Endometrium (tissue), 2 donors: ENCODE measurements around the gene SMTNL1.
A peak's percentile ranks its signal among the peaks of the same experiment; 100 is the strongest.

ENCODE experiments used
- FAIRE-seq: peaks from 2 replicates; lab custom pipeline; 2012; peaks lifted over from hg19 to GRCh38; lab: Jason Lieb, UNC
- donor health status: control.
- donor health status: control.

The SMTNL1 gene, protein sequence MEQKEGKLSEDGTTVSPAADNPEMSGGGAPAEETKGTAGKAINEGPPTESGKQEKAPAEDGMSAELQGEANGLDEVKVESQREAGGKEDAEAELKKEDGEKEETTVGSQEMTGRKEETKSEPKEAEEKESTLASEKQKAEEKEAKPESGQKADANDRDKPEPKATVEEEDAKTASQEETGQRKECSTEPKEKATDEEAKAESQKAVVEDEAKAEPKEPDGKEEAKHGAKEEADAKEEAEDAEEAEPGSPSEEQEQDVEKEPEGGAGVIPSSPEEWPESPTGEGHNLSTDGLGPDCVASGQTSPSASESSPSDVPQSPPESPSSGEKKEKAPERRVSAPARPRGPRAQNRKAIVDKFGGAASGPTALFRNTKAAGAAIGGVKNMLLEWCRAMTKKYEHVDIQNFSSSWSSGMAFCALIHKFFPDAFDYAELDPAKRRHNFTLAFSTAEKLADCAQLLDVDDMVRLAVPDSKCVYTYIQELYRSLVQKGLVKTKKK

DNA sequence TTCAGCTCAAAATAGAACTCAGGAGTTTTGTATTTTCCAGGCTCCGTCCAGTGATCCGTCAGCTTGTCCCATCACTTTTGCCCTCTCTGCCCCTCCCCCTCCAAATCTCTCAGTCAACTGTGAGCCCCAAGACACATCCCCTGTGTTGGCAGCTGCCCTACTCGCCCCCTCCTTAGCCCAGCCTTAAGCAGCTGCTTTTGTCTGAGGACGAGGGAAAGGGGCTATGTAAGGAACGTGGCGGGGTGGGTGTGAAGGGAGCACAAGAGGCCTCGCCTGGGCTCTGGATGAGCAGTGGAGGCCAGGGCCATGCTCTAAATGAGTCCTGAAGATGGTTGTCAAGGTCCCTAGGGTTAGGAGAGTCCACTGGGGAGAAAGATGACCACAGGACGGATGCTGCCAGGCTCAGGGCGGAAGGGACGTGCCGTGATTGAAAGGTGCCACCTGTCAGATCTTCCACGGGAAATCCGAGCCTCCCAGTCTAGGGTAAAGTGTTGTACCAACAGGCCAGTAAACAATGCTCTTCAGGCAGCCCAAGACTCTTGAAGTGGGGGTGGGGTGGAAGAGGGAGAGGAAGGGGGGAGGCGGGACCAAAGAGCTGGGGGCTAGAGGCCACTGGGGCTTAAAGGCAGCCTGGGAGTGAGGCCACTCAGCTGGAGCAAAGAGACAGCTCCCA lies at the start of gene SMTNL1:
TSS of gene SMTNL1 (plus strand) at position 649 of the 673 bp plus-strand sequence. CDS start 5,048 bp downstream, outside the sequence.
- no peak for FAIRE-seq

DNA sequence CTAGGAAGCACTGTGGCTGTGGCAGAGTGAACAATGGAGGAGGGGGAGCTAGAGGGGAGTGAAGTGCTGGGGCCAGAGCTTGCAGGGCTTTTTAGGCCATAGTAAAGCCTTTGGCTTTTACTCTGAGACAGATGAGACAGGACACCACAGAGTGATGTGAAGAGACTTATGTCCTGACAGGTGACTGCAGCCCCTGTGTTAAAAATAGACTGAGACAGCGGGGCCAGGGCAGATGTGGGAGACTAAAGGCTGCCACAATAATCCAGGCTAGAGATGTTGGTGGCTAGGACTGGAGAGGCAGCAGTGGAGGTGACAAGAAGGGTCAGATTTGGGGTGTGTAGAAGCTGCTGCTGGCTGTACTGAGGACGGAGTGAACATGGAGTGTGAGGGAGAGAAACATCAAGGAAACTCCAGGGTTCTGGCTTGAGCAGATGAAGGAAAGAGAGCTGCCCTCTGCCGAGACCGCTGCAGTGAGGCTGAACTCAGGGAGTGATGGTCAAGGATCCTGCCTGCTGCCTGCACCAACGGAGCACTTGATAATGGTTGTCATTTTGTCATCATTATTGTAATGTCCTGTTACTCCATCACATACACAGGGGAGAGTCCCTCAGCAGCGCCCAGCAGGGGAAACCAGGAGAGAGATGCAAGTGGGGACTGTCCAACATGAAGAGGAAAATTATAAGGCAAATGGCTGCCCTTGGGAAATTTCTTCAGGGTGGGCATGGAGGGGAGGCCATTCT lies 49.3 kb upstream of the SMTNL1 start:
- FAIRE-seq: no peak

- no peak for FAIRE-seq
These were observed 46.7 kb upstream of the SMTNL1 start for GRCh38 chr11:57490456-57491248.

- FAIRE-seq: no peak
These were observed 45.9 kb upstream of the SMTNL1 start for GRCh38 chr11:57491371-57492061.

DNA sequence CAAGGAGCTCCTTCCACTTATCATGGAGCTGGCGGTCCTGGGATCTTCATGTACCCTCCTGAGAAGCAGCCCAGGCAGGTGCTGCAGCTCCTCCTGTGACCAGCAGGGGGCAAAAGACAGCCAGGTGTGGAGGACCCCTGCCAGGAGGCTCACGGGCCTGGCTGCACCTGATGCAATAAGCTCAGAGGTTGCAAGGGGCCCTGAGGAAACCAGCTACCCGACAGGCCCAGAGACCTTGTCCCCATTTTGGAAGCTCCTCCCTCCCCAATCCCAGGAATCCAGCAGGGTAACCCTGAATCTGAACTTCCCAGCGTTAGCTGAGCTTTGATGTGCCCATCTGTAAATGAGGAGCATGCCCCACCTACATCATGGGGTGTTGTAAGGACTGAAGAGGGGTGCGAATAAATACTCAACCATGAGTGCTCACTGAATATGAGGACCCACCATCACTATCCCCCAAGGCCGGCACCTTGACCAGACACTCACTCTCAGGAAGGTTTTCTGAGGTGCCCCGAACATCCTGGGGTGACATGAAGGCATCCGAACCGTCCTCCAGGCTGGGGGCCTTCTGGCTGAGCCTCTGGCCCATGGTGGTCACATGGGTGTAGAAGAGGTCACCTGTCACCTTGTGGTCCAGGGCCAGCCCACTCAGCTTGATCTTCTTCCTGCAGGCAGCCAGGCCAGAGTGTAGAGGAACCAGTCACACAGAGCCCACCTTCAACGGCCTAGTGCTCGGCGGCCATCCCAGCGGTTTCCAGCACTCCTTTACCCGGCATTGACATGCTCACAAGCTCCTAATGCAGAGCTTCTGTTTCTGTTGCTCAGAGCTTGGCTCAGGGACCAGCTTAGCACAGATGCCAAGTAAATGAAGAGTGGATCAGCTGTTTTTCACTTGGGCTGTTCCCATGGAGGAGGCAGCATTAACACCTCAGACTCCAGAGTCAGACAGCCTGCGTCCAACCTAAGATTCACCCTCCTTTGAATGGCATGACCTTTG lies 43.6 kb upstream of the SMTNL1 start:
- no peak for FAIRE-seq

DNA sequence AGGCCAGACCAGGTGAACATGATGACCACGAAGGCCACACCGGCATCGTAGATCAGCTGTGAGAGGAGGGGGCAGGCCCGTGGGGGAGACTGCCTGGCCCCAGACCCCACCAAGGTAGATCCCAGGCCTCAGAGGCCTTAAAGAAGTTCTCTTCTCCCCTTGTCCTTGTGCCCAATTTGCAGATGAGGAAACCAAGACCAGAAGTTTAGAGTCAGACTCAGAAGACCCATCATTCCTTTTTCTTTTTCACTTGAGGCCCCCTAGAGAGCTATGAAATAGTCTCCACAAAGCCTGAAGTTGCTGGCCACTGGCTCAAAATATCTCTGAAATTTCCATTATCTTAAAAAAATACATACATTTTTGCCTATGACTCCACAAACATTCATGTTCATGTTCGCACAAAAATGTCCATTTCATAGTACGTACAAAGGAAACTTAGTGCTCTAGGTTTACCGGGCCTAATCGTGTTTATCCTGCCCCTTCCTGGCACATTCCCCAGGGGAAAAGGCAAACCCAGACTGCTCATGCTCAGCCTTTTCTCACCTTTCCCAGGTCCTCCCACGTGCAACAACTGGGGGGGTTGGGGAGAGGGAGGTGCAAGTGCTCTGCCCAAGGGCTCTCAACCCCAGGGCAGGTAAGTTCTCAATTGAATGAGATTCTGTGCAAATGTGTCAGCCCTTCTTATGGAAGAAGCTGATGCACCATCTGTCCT lies 41.1 kb upstream of the SMTNL1 start:
- FAIRE-seq: no peak

GRCh38 chr11:57497303-57498247 lies 39.8 kb upstream of the SMTNL1 start:
- FAIRE-seq: no peak

GRCh38 chr11:57498540-57498939 lies 38.9 kb upstream of the SMTNL1 start:
- no peak for FAIRE-seq

DNA sequence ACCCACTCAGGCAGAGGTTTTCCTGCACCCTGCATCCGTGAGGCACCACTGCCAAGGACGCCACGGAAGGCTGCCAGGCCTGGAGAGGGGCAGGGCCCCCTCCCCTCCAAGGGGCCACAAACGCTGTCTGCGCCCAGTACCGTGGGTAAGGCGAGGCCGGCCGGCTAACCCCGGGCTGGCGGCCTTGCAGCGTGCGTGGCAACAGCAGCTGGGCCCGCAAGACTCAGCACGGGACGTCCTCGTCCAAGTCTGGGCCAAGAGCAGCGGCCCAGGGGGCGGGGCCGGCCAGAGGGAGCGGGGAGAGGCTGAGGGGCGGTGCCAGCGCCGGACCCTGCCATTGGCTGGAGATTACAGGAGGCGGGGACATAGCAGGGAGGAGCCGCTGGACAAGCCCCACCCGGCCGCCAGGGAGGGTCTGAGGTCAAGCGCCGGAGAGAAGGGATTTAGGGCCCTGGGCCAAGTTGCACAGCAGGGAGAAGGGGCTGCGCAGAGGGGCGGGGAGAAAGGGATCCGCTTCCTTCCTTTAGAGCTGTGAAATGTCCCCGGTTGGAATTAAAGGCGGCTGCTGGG lies 37.9 kb upstream of the SMTNL1 start:
- FAIRE-seq: peak; percentile 90

DNA sequence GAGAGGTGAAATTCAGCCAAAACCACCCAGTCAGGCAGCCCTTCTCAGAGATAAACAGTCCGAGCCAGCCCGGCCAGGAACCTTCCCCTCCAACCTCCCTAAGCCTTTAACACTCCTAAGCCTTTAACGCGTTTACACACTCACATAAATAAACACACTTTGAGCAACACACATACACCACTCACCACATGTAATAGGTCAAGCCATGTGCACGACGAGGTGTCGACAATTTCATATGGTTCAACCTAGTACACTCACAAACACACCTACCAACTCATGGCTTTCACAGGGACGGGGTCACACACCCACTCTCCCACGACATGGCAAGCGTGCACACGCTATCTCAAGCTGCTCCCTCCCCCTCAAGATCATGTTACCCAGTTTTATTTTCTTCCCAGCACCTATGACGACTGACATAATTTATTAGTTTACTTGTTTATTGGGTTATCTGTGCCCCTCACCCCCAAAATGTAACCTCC lies 37.4 kb upstream of the SMTNL1 start:
- FAIRE-seq: no peak

DNA sequence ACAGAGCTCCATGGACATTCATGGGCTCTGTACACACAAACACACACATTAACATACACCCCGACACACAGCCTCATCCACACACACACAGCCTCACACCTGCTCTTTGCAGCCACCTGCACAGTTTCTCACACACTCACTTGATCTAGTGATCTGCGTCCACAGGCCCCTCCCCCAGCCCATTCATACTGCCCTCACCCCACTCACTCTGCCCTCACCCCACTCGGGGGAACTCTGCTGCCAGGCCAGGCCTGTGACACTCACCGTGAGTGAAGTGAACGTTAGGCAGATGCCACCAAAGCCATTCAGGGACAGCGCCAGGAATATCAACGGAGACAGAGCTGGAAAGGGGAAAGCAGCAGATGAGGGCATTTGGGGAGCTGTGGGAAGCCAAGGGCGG lies 36.9 kb upstream of the SMTNL1 start:
- FAIRE-seq: no peak

DNA sequence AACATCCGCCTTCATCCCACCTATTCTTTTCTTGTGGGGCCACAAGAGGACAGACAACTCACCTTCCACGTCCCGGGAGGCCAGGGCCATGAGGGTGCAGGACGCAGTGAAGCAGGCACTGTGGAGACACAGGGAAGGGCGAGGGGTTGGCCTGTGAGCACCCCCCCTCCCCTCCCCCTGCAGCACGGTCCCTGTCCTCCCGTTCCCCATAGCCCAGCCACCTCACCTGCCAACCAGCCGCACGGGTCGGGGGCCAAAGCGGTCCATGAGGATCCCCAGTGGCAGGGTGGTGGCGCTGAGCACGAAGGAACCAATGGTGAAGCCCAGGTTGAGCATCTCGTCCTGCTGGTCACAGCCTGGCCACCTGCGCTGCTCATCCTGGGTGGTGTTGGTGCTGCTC lies 36.5 kb upstream of the SMTNL1 start:
- FAIRE-seq: no peak

GRCh38 chr11:57501953-57502352 lies 35.4 kb upstream of the SMTNL1 start:
- FAIRE-seq: no peak

DNA sequence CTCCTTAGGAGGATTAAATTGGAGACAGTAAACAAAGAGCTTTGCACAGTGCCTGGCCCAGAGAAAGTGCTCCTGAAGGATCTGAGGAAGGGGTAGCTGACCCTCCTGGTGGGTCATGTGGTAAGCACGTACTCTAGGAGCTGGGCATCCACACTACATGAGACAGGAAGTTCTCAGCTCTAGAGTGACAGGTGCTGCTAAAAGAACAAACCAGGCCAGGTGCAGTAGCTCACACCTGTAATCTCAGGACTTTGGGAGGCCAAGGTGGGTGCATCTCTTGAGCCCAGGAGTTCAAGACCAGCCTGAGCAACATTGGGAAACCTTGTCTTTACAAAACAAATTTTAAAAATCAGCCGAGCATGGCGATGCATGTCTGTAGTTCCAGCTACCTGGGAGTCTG lies 35.0 kb upstream of the SMTNL1 start:
- no peak for FAIRE-seq

GRCh38 chr11:57502870-57503269 lies 34.5 kb upstream of the SMTNL1 start:
- no peak for FAIRE-seq

GRCh38 chr11:57504511-57504910 lies 32.9 kb upstream of the SMTNL1 start:
- FAIRE-seq: no peak

- no peak for FAIRE-seq
These were observed 30.9 kb upstream of the SMTNL1 start for GRCh38 chr11:57506522-57506921.
